ENCODE measurements around the gene NTNG1.

GRCh38 chr1:107294686-107295085 lies 153.8 kb downstream of the NTNG1 start:
- TF ChIP-seq, protein P1, sequence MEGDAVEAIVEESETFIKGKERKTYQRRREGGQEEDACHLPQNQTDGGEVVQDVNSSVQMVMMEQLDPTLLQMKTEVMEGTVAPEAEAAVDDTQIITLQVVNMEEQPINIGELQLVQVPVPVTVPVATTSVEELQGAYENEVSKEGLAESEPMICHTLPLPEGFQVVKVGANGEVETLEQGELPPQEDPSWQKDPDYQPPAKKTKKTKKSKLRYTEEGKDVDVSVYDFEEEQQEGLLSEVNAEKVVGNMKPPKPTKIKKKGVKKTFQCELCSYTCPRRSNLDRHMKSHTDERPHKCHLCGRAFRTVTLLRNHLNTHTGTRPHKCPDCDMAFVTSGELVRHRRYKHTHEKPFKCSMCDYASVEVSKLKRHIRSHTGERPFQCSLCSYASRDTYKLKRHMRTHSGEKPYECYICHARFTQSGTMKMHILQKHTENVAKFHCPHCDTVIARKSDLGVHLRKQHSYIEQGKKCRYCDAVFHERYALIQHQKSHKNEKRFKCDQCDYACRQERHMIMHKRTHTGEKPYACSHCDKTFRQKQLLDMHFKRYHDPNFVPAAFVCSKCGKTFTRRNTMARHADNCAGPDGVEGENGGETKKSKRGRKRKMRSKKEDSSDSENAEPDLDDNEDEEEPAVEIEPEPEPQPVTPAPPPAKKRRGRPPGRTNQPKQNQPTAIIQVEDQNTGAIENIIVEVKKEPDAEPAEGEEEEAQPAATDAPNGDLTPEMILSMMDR (IDR thresholded peaks at IDR 0.05): no peak
- TF ChIP-seq POLR2A (IDR thresholded peaks at IDR 0.05): no peak
